ENCODE results near the gene FGF22.
"Not testable (repeated sequence)": the region's sequence is repeated elsewhere in the genome, so short reads cannot be mapped to it uniquely, and the experiment has no call there.

Gene FGF22

GRCh38 chr19:607301-608154, 32.2 kb upstream of the FGF22 start:
- no peak for DNase-seq

GRCh38 chr19:608155-609003, 31.3 kb upstream of the FGF22 start:
- DNase-seq, result no peak

GRCh38 chr19:609004-609346, 30.7 kb upstream of the FGF22 start:
- DNase-seq, result no peak

- no peak for DNase-seq
Observed at GRCh38 chr19:610071-610800, 29.4 kb upstream of the FGF22 start.

GRCh38 chr19:610801-611480, 28.7 kb upstream of the FGF22 start:
- peak; percentile 51 for DNase-seq

- DNase-seq, result peak; percentile 60
Observed at GRCh38 chr19:611481-611868, 28.2 kb upstream of the FGF22 start.

GRCh38 chr19:612941-613340, 26.7 kb upstream of the FGF22 start:
- no peak for DNase-seq

GRCh38 chr19:613732-614567, 25.7 kb upstream of the FGF22 start:
- no peak for DNase-seq

- no peak for DNase-seq
Observed at GRCh38 chr19:615619-616018, 24.1 kb upstream of the FGF22 start.

GRCh38 chr19:616062-616700, 23.5 kb upstream of the FGF22 start:
- DNase-seq, result no peak

- DNase-seq, result no peak
Observed at GRCh38 chr19:616747-617526, 22.7 kb upstream of the FGF22 start.

- no peak for DNase-seq
Observed at GRCh38 chr19:617551-618246, 22.0 kb upstream of the FGF22 start.

GRCh38 chr19:618247-618619, 21.4 kb upstream of the FGF22 start:
- DNase-seq, result no peak

GRCh38 chr19:618674-619285, 20.9 kb upstream of the FGF22 start:
- no peak for DNase-seq

- no peak for DNase-seq
Observed at GRCh38 chr19:619286-620002, 20.2 kb upstream of the FGF22 start.

GRCh38 chr19:620166-620862, 19.4 kb upstream of the FGF22 start:
- DNase-seq, result no peak

GRCh38 chr19:621191-621590, 18.5 kb upstream of the FGF22 start:
- not testable (repeated sequence) for DNase-seq

- DNase-seq, result no peak
Observed at GRCh38 chr19:621819-622218, 17.9 kb upstream of the FGF22 start.

Data from activated CD8-positive, alpha-beta memory T cell treated with anti-CD3 and anti-CD28 coated beads, Interleukin-2, amount 50 U/mL, for 4 hours (primary cell).